ENCODE results near the gene FZD1. TPM values are rescaled to one million over a fixed set of nuclear protein-coding genes. Genes with fewer than 3 reads are reported as not detected.

The FZD1 gene
- total RNA-seq, 1 experiment from 2014 or later: 2.7 TPM

DNA sequence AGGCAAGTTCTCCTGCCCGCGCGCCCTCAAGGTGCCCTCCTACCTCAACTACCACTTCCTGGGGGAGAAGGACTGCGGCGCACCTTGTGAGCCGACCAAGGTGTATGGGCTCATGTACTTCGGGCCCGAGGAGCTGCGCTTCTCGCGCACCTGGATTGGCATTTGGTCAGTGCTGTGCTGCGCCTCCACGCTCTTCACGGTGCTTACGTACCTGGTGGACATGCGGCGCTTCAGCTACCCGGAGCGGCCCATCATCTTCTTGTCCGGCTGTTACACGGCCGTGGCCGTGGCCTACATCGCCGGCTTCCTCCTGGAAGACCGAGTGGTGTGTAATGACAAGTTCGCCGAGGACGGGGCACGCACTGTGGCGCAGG, 1.4 kb downstream of the FZD1 start:
- Histone ChIP-seq H3K9me2 (replicated peaks; ENCODE audit: low read length) (no peaks in the 10 kb centered on the region), H3K4me3 (ENCODE audit: low read length) (peak overlapping the region; percentile 78), H3K4me1 (ENCODE audit: insufficient read depth, low read length) (peaks cover 10% of the 10 kb centered on the region), H4K20me1 (ENCODE audit: low read length) (no peaks in the 10 kb centered on the region), H3K79me2 (ENCODE audit: low read length) (no peaks in the 10 kb centered on the region), H3K36me3 (ENCODE audit: low read depth, low read length) (no peaks in the 10 kb centered on the region), H3K4me2 (ENCODE audit: low read length) (peak overlapping the region; percentile 81), H3K27ac (ENCODE audit: low read length) (no peak overlapping the region), H3K9ac (ENCODE audit: low read length) (no peak overlapping the region), H3F3A (ENCODE audit: low read length, unreplicated experiment) (no peaks in the 10 kb centered on the region), H3K27me3 (ENCODE audit: low read length) (no peaks in the 10 kb centered on the region), H2AFZ (ENCODE audit: low read length) (peak overlapping the region; percentile 91), H3K9me3 (ENCODE audit: low read length) (no peaks in the 10 kb centered on the region)
- CTCF ChIA-PET: no interaction called here
- TF ChIP-seq EZH2phosphoT487 (IDR thresholded peaks at IDR 0.05; ENCODE audit: borderline replicate concordance, low read length) (no peak), EZH2 (IDR thresholded peaks at IDR 0.05; ENCODE audit: low read length, unreplicated experiment) (no peak)
- TF ChIP-seq, protein P1, sequence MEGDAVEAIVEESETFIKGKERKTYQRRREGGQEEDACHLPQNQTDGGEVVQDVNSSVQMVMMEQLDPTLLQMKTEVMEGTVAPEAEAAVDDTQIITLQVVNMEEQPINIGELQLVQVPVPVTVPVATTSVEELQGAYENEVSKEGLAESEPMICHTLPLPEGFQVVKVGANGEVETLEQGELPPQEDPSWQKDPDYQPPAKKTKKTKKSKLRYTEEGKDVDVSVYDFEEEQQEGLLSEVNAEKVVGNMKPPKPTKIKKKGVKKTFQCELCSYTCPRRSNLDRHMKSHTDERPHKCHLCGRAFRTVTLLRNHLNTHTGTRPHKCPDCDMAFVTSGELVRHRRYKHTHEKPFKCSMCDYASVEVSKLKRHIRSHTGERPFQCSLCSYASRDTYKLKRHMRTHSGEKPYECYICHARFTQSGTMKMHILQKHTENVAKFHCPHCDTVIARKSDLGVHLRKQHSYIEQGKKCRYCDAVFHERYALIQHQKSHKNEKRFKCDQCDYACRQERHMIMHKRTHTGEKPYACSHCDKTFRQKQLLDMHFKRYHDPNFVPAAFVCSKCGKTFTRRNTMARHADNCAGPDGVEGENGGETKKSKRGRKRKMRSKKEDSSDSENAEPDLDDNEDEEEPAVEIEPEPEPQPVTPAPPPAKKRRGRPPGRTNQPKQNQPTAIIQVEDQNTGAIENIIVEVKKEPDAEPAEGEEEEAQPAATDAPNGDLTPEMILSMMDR (conservative IDR thresholded peaks at IDR 0.05; ENCODE audit: low read depth, low read length): no peak
- DNase-seq: no peak
- intact Hi-C loops (cut with micrococcal nuclease): loop anchor here (2.0 kb wide), 1 partner anchor 49 kb away; no protein-coding TSS in a partner anchor
- POLR2A ChIA-PET (ENCODE audit: unreplicated experiment): no interaction called here
- ATAC-seq: no peak; the same call in 1 of the 2 replicates
- BruUV-seq (replicated peaks): no TSS peak

DNA sequence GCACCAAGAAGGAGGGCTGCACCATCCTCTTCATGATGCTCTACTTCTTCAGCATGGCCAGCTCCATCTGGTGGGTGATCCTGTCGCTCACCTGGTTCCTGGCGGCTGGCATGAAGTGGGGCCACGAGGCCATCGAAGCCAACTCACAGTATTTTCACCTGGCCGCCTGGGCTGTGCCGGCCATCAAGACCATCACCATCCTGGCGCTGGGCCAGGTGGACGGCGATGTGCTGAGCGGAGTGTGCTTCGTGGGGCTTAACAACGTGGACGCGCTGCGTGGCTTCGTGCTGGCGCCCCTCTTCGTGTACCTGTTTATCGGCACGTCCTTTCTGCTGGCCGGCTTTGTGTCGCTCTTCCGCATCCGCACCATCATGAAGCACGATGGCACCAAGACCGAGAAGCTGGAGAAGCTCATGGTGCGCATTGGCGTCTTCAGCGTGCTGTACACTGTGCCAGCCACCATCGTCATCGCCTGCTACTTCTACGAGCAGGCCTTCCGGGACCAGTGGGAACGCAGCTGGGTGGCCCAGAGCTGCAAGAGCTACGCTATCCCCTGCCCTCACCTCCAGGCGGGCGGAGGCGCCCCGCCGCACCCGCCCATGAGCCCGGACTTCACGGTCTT, 1.9 kb downstream of the FZD1 start:
- H3K9me3 ChIP-seq (ENCODE audit: low read length): no peaks in the 10 kb centered on the region
- peak overlapping the region; percentile 81 for H3K4me2 ChIP-seq (ENCODE audit: low read length)
- no peaks in the 10 kb centered on the region for H3K9me2 ChIP-seq (replicated peaks; ENCODE audit: low read length)
- TF ChIP-seq, protein P1 (conservative IDR thresholded peaks at IDR 0.05; ENCODE audit: low read depth, low read length): no peak
- TF ChIP-seq EZH2phosphoT487 (IDR thresholded peaks at IDR 0.05; ENCODE audit: borderline replicate concordance, low read length) (no peak), EZH2 (IDR thresholded peaks at IDR 0.05; ENCODE audit: low read length, unreplicated experiment) (no peak)
- no peaks in the 10 kb centered on the region for H3K36me3 ChIP-seq (ENCODE audit: low read depth, low read length)
- ChIA-PET POLR2A (ENCODE audit: unreplicated experiment) (no interaction called here), CTCF (no interaction called here)
- H2AFZ ChIP-seq (ENCODE audit: low read length): peak overlapping the region; percentile 91
- no peaks in the 10 kb centered on the region for H3F3A ChIP-seq (ENCODE audit: low read length, unreplicated experiment)
- no TSS peak for BruUV-seq (replicated peaks)
- peaks cover 10% of the 10 kb centered on the region for H3K4me1 ChIP-seq (ENCODE audit: insufficient read depth, low read length)
- no peak for ATAC-seq
- no peak for DNase-seq
- no peak overlapping the region for H3K9ac ChIP-seq (ENCODE audit: low read length)
- H3K4me3 ChIP-seq (ENCODE audit: low read length): peak overlapping the region; percentile 78
- intact Hi-C loops (cut with micrococcal nuclease): no loop called here
- no peaks in the 10 kb centered on the region for H4K20me1 ChIP-seq (ENCODE audit: low read length)
- no peak overlapping the region for H3K27ac ChIP-seq (ENCODE audit: low read length)
- no peaks in the 10 kb centered on the region for H3K79me2 ChIP-seq (ENCODE audit: low read length)
- no peaks in the 10 kb centered on the region for H3K27me3 ChIP-seq (ENCODE audit: low read length)

DNA sequence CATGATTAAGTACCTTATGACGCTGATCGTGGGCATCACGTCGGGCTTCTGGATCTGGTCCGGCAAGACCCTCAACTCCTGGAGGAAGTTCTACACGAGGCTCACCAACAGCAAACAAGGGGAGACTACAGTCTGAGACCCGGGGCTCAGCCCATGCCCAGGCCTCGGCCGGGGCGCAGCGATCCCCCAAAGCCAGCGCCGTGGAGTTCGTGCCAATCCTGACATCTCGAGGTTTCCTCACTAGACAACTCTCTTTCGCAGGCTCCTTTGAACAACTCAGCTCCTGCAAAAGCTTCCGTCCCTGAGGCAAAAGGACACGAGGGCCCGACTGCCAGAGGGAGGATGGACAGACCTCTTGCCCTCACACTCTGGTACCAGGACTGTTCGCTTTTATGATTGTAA, 2.5 kb downstream of the FZD1 start:
- no peak for TF ChIP-seq EZH2phosphoT487 (IDR thresholded peaks at IDR 0.05; ENCODE audit: borderline replicate concordance, low read length)
- TF ChIP-seq, protein P1 (conservative IDR thresholded peaks at IDR 0.05; ENCODE audit: low read depth, low read length): no peak
- no peak for TF ChIP-seq EZH2 (IDR thresholded peaks at IDR 0.05; ENCODE audit: low read length, unreplicated experiment)
- Histone ChIP-seq H3K9me3 (ENCODE audit: low read length) (no peaks in the 10 kb centered on the region), H3K36me3 (ENCODE audit: low read depth, low read length) (no peaks in the 10 kb centered on the region), H4K20me1 (ENCODE audit: low read length) (no peaks in the 10 kb centered on the region), H3K79me2 (ENCODE audit: low read length) (no peaks in the 10 kb centered on the region), H3K9me2 (replicated peaks; ENCODE audit: low read length) (no peaks in the 10 kb centered on the region), H3K27me3 (ENCODE audit: low read length) (no peaks in the 10 kb centered on the region), H3K4me3 (ENCODE audit: low read length) (no peak overlapping the region), H3K27ac (ENCODE audit: low read length) (no peak overlapping the region), H3K9ac (ENCODE audit: low read length) (no peak overlapping the region), H3F3A (ENCODE audit: low read length, unreplicated experiment) (no peaks in the 10 kb centered on the region), H3K4me2 (ENCODE audit: low read length) (no peak overlapping the region), H3K4me1 (ENCODE audit: insufficient read depth, low read length) (peaks cover 10% of the 10 kb centered on the region), H2AFZ (ENCODE audit: low read length) (no peak overlapping the region)
- ATAC-seq (no peak), DNase-seq (no peak)
- CTCF ChIA-PET: no interaction called here
- intact Hi-C loops (cut with micrococcal nuclease): no loop called here
- no TSS peak for BruUV-seq (replicated peaks)
- POLR2A ChIA-PET (ENCODE audit: unreplicated experiment): no interaction called here
